Body of pancreas (tissue), 4 donors: ENCODE measurements around the gene DYRK1A.

ENCODE experiments used
- POLR2A ChIP-seq, 3 donors: fragments of 450-650 bp; IDR thresholded peaks; one replicate each; pipeline ENCODE4 v1.6.1; 2016; ENCODE audit warnings: antibody characterized with exemption in 3 of 3, mild to moderate bottlenecking in 2 of 3
- TF ChIP-seq, protein P1 (sequence below), 7 experiments: fragments of 450-650 bp in 4 of 7; fragments of 200-600 bp in 3 of 7; sonication (generic) in 3 of 7; IDR thresholded peaks; one replicate each; pipeline ENCODE4 v1.5.1; 2016 to 2019; ENCODE audit warnings: antibody characterized with exemption in 7 of 7

DNA sequence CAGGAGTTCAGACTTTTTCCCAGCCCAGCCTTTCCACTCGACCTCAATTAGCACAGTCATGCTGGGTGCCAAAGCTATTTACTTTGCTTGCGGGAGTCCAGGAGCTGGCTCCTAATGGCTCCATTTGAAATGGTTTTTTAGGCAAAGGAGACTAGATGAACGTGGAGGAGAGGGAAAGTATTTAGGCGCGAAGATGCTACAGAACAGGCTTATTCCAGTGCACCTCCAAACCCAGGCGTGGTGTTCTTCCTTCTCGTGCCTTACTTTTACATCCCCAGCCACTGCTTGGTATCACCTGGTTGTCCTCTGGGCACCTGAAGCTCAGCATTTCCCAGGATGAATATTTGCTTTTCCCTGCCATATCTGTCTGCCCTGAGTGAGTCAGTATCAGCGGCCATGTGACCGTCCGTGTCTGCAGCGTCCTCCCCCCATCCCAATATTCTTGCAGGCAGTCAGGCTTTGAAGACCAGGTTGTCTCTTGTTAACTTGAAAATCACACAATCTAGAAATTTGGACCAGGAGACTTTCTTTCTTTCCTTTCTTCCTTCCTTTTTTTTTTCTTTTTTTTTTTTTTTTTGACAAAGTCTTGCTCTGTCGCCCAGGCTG lies 198.5 kb downstream of the DYRK1A start:
- no peak for TF ChIP-seq POLR2A (IDR thresholded peaks at IDR 0.05)
- TF ChIP-seq, protein P1, sequence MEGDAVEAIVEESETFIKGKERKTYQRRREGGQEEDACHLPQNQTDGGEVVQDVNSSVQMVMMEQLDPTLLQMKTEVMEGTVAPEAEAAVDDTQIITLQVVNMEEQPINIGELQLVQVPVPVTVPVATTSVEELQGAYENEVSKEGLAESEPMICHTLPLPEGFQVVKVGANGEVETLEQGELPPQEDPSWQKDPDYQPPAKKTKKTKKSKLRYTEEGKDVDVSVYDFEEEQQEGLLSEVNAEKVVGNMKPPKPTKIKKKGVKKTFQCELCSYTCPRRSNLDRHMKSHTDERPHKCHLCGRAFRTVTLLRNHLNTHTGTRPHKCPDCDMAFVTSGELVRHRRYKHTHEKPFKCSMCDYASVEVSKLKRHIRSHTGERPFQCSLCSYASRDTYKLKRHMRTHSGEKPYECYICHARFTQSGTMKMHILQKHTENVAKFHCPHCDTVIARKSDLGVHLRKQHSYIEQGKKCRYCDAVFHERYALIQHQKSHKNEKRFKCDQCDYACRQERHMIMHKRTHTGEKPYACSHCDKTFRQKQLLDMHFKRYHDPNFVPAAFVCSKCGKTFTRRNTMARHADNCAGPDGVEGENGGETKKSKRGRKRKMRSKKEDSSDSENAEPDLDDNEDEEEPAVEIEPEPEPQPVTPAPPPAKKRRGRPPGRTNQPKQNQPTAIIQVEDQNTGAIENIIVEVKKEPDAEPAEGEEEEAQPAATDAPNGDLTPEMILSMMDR (IDR thresholded peaks at IDR 0.05): no peak
